Medulla oblongata (tissue), 1 donor: ENCODE results near the gene CERS3.

Experiments used
- DNase-seq: peaks from one replicate; pipeline ENCODE4 v3.0.0-alpha.2; 2015; ENCODE audit errors: extremely low spot score

The CERS3 gene

GRCh38 chr15:100528833-100529428, at the start of gene CERS3:
TSS of gene CERS3 (minus strand) at chr15:100528950. CDS start at chr15:100501849, 27,101 bp downstream.
- no peak for DNase-seq

- no peak for DNase-seq
Measured at GRCh38 chr15:100573526-100573925, 44.8 kb upstream of the CERS3 start.

GRCh38 chr15:100572362-100572983, 43.7 kb upstream of the CERS3 start:
- peak; percentile 10 for DNase-seq

GRCh38 chr15:100571592-100572167, 42.9 kb upstream of the CERS3 start:
- DNase-seq: no peak

GRCh38 chr15:100570735-100571313, 42.1 kb upstream of the CERS3 start:
- DNase-seq: no peak

- DNase-seq: no peak
Measured at GRCh38 chr15:100570275-100570674, 41.5 kb upstream of the CERS3 start.

GRCh38 chr15:100569391-100569790, 40.6 kb upstream of the CERS3 start:
- DNase-seq: no peak

GRCh38 chr15:100566850-100567628, 38.3 kb upstream of the CERS3 start:
- DNase-seq: no peak

- no peak for DNase-seq
Measured at GRCh38 chr15:100565591-100565990, 36.8 kb upstream of the CERS3 start.

- no peak for DNase-seq
Measured at GRCh38 chr15:100560323-100560722, 31.6 kb upstream of the CERS3 start.

- DNase-seq: no peak
Measured at GRCh38 chr15:100559330-100559729, 30.6 kb upstream of the CERS3 start.

GRCh38 chr15:100558771-100559254, 30.1 kb upstream of the CERS3 start:
- DNase-seq: no peak

GRCh38 chr15:100553468-100553867, 24.7 kb upstream of the CERS3 start:
- DNase-seq: no peak

GRCh38 chr15:100547961-100548360, 19.2 kb upstream of the CERS3 start:
- no peak for DNase-seq

- no peak for DNase-seq
Measured at GRCh38 chr15:100544946-100545345, 16.2 kb upstream of the CERS3 start.

GRCh38 chr15:100544338-100544841, 15.6 kb upstream of the CERS3 start:
- DNase-seq: no peak

- no peak for DNase-seq
Measured at GRCh38 chr15:100542290-100542689, 13.5 kb upstream of the CERS3 start.

- peak; percentile 58 for DNase-seq
Measured at GRCh38 chr15:100537331-100537730, 8.6 kb upstream of the CERS3 start.

GRCh38 chr15:100536733-100537132, 8.0 kb upstream of the CERS3 start:
- no peak for DNase-seq

- DNase-seq: no peak
Measured at GRCh38 chr15:100533886-100534285, 5.1 kb upstream of the CERS3 start.

- DNase-seq: no peak
Measured at GRCh38 chr15:100531823-100532327, 3.1 kb upstream of the CERS3 start.

GRCh38 chr15:100531204-100531603, 2.5 kb upstream of the CERS3 start:
- DNase-seq: no peak
